OCI-LY7 (cell line): ENCODE results near the gene NOS3. TPM values are rescaled to one million over a fixed set of nuclear protein-coding genes. Genes with fewer than 3 reads are reported as not detected.

Experiments
- BruUV-seq: library from RNA; stranded (reverse); fragments of 400-500 nt; replicated peaks from 2 replicates; lab custom pipeline; 2021; lab: Mats Ljungman, UMichigan
- CTCF ChIA-PET: fragments of 300-600 bp; sonication (Branson Sonifier 250); formaldehyde crosslinking; loops from one replicate; lab custom pipeline; 2022; ENCODE audit warnings: antibody characterized with exemption; ENCODE audit not compliant: unreplicated experiment; lab: Charles Lee
- POLR2A ChIA-PET: fragments of 300-600 bp; sonication (Branson Sonifier 250); formaldehyde crosslinking; loops from one replicate; lab custom pipeline; 2022; ENCODE audit warnings: antibody characterized with exemption; lab: Charles Lee
- DNase-seq: peaks from one replicate; pipeline ENCODE4 v3.0.0-alpha.2; 2015; ENCODE audit warnings: low spot score
- H2AFZ ChIP-seq: fragments of 200-600 bp; sonication (generic), shearing (Covaris generic); 2 replicates; pipeline ENCODE4 v1.6.1; 2014; ENCODE audit warnings: mild to moderate bottlenecking, antibody characterized with exemption, low read length, moderate library complexity
- H3K27ac ChIP-seq: fragments of 200-600 bp; sonication (generic); 2 replicates; pipeline ENCODE4 v1.5.1; 2014; ENCODE audit warnings: mixed run types, low read depth, mild to moderate bottlenecking, moderate library complexity, low read length, inconsistent platforms; ENCODE audit not compliant: poor library complexity, severe bottlenecking
- H3K36me3 ChIP-seq: fragments of 200-600 bp; sonication (generic); 2 replicates; pipeline ENCODE4 v1.6.1; 2014; ENCODE audit warnings: mild to moderate bottlenecking, antibody characterized with exemption, low read length, moderate library complexity, mixed read lengths; ENCODE audit not compliant: insufficient read depth
- H3K4me1 ChIP-seq: fragments of 200-600 bp; sonication (generic); 2 replicates; pipeline ENCODE4 v1.5.1; 2014; ENCODE audit warnings: mild to moderate bottlenecking, low read length; ENCODE audit not compliant: insufficient read depth, poor library complexity, severe bottlenecking
- H3K4me2 ChIP-seq: fragments of 200-600 bp; sonication (generic); 2 replicates; pipeline ENCODE4 v1.6.1; 2014; ENCODE audit warnings: mild to moderate bottlenecking, low read length
- H3K4me3 ChIP-seq: fragments of 200-600 bp; sonication (generic); 2 replicates; pipeline ENCODE4 v1.5.1; 2014; ENCODE audit warnings: mild to moderate bottlenecking, low read depth, low read length; ENCODE audit not compliant: poor library complexity, severe bottlenecking
- H3K79me2 ChIP-seq: fragments of 200-600 bp; sonication (generic); 2 replicates; pipeline ENCODE4 v1.6.1; 2016; ENCODE audit warnings: low read depth, mild to moderate bottlenecking, low read length, moderate library complexity, mixed read lengths; ENCODE audit not compliant: insufficient read depth
- H3K9me2 ChIP-seq: fragments of 200-600 bp; sonication (generic); 2 replicates; pipeline ENCODE4 v1.6.1; 2016; ENCODE audit warnings: mild to moderate bottlenecking, low read length, mixed read lengths; ENCODE audit not compliant: insufficient read depth
- H3K9me3 ChIP-seq: fragments of 200-600 bp; sonication (generic); 2 replicates; pipeline ENCODE4 v1.6.1; 2014; ENCODE audit warnings: mild to moderate bottlenecking, mixed run types, low read length, mixed read lengths
- H4K20me1 ChIP-seq: fragments of 200-600 bp; sonication (generic); 2 replicates; pipeline ENCODE4 v1.6.1; 2014; ENCODE audit warnings: mild to moderate bottlenecking, antibody characterized with exemption, low read length, moderate library complexity, mixed read lengths; ENCODE audit not compliant: insufficient read depth
- CTCF ChIP-seq: fragments of 200-600 bp; sonication (generic); conservative IDR thresholded peaks from 2 replicates; pipeline ENCODE4 v1.5.1; 2014; ENCODE audit warnings: mild to moderate bottlenecking, antibody characterized with exemption, low read length, moderate library complexity, mixed read lengths
- EZH2phosphoT487 ChIP-seq: fragments of 200-600 bp; sonication (generic); IDR thresholded peaks from 2 replicates; pipeline ENCODE4 v1.6.1; 2018; ENCODE audit warnings: low read depth, borderline replicate concordance, mild to moderate bottlenecking, mixed run types, antibody characterized with exemption, low read length, moderate library complexity, mixed read lengths
- intact Hi-C: fragments of 100-400 bp; cut with micrococcal nuclease; formaldehyde crosslinking; loops from one replicate; pipeline ENCODE4 v1.10.0; 2022; ENCODE audit not compliant: unreplicated experiment
- total RNA-seq, 2 experiments: library from RNA; depleted of rRNA in 1 of 2; stranded (reverse); fragments of >200 nt in 1 of 2; shearing (Covaris generic) in 1 of 2; gene quantifications; 2 replicates each; pipeline ENCODE4 v1.2.3, GENCODE V29; 2014 to 2022

The NOS3 gene
- total RNA-seq, 2 experiments from 2014 or later = 0.78 to 0.82 TPM

- Histone ChIP-seq H3K36me3 (peaks cover 1% of the 10 kb centered on the region), H3K79me2 (peaks cover 14% of the 10 kb centered on the region; the same call in 1 of the 2 replicates), H3K9me2 (no peaks in the 10 kb centered on the region), H3K4me2 (peak overlapping the region; percentile 88), H3K9me3 (no peaks in the 10 kb centered on the region), H3K4me3 (peak overlapping the region; percentile 98), H2AFZ (peak overlapping the region; percentile 61; the same call in 1 of the 2 replicates), H3K4me1 (peaks cover 40% of the 10 kb centered on the region), H4K20me1 (no peaks in the 10 kb centered on the region), H3K27ac (no peak overlapping the region)
- DNase-seq = no peak
- ChIA-PET CTCF (interaction anchor here (1.1 kb wide), 1 partner anchor 28 kb away, joined by 4 read pairs; no protein-coding TSS in a partner anchor), POLR2A (interaction anchor here (0.7 kb wide), 1 partner anchor 52 kb away, joined by 3 read pairs; no protein-coding TSS in a partner anchor)
- TF ChIP-seq CTCF (no peak), EZH2phosphoT487 (no peak)
- BruUV-seq = no TSS peak
- intact Hi-C loops = no loop called here
Observed at GRCh38 chr7:151056666-151057505, 66.1 kb downstream of the NOS3 start.

- Histone ChIP-seq H3K9me2 (no peaks in the 10 kb centered on the region), H3K4me2 (peak within 1 kb of the TSS; percentile 98), H3K9me3 (no peaks in the 10 kb centered on the region), H3K4me1 (peaks cover 40% of the 10 kb centered on the region), H3K79me2 (peaks cover 14% of the 10 kb centered on the region; the same call in 1 of the 2 replicates), H3K4me3 (peak within 1 kb of the TSS; percentile 98), H4K20me1 (no peaks in the 10 kb centered on the region), H2AFZ (peak within 1 kb of the TSS; percentile 87; the same call in 1 of the 2 replicates), H3K36me3 (peaks cover 8% of the 10 kb centered on the region), H3K27ac (peak within 1 kb of the TSS; percentile 70)
- TF ChIP-seq EZH2phosphoT487 (no peak), CTCF (no peak)
- DNase-seq = no peak
- POLR2A ChIA-PET = interaction anchor here (0.7 to 1.2 kb wide), 2 partner anchors 27 to 52 kb away, joined by 3 read pairs; no protein-coding TSS in a partner anchor
- intact Hi-C loops = no loop called here
- CTCF ChIA-PET = interaction anchor here (0.6 to 1.1 kb wide), 2 partner anchors 28 to 1061 kb away, joined by 3 to 4 read pairs; no protein-coding TSS in a partner anchor
- no TSS peak for BruUV-seq
Observed at GRCh38 chr7:151057506-151057988, 66.7 kb downstream of the NOS3 start, which contains the start of gene CDK5. Gene CDK5 (minus strand): TSS chr7:151057897. CDS start chr7:151057848, 49 bp downstream.
